AG04450 (cell line): ENCODE results near the gene NT5C. TPM values are rescaled to one million over a fixed set of nuclear protein-coding genes. Genes with fewer than 3 reads are reported as not detected.

Experiments
- CTCF ChIA-PET: fragments of 300-600, 350-600 bp; formaldehyde crosslinking; extraction: SDS; loops from one replicate; lab custom pipeline; 2022; ENCODE audit warnings: antibody characterized with exemption, inconsistent platforms; lab: Charles Lee
- POLR2A ChIA-PET: fragments of 350-600 bp; formaldehyde crosslinking; extraction: SDS; loops from one replicate; lab custom pipeline; 2021; ENCODE audit warnings: antibody characterized with exemption, inconsistent platforms; lab: Yijun Ruan, JAX
- DNase-seq: peaks from one replicate; pipeline ENCODE4 v3.0.0-alpha.2; 2011; ENCODE audit warnings: low read depth, low spot score
- H3K27ac ChIP-seq: one replicate; pipeline ENCODE4 v1.5.1; 2012; ENCODE audit warnings: low read depth, low read length, control low read depth
- H3K27me3 ChIP-seq: one replicate; pipeline ENCODE4 v1.6.0; 2012; ENCODE audit warnings: low read length; ENCODE audit not compliant: control insufficient read depth, insufficient read depth
- H3K4me3 ChIP-seq: 2 replicates; pipeline ENCODE4 v1.5.1; 2011; ENCODE audit warnings: mild to moderate bottlenecking, low read depth, low read length, control low read depth
- H3K9me3 ChIP-seq: 2 replicates; pipeline ENCODE4 v1.5.1; 2012; ENCODE audit warnings: low read length; ENCODE audit not compliant: control insufficient read depth, insufficient read depth
- CTCF ChIP-seq: IDR thresholded peaks from 2 replicates; pipeline ENCODE4 v1.5.1; 2011; ENCODE audit warnings: low read depth, low read length, control low read depth, inconsistent platforms
- polyA plus RNA-seq: library from polyadenylated mRNA; depleted of rRNA; stranded (reverse); fragments of >200 nt; gene quantifications from 2 replicates; pipeline ENCODE4 v1.2.3, GENCODE V29; 2011

The NT5C gene
- polyA plus RNA-seq, 1 experiment = 22.6 TPM

- H3K27me3 ChIP-seq = no peaks in the 10 kb centered on the region
- TF ChIP-seq CTCF = no peak
- CTCF ChIA-PET = interaction anchor here (1.6 to 2.6 kb wide), 3 partner anchors 10 to 19 kb away, joined by 6 to 10 read pairs (median 9); no protein-coding TSS in a partner anchor
- POLR2A ChIA-PET = interaction anchor here (0.6 to 1.2 kb wide), 2 partner anchors 15 to 17 kb away, joined by 3 to 4 read pairs; partner anchors contain the start of gene ARMC7
- no peak overlapping the region for H3K4me3 ChIP-seq
- no peak overlapping the region for H3K27ac ChIP-seq
- peaks cover 3% of the 10 kb centered on the region; the same call in 1 of the 2 replicates for H3K9me3 ChIP-seq
- DNase-seq = no peak
Measured at GRCh38 chr17:75094871-75095399, 36.6 kb downstream of the NT5C start.

DNA sequence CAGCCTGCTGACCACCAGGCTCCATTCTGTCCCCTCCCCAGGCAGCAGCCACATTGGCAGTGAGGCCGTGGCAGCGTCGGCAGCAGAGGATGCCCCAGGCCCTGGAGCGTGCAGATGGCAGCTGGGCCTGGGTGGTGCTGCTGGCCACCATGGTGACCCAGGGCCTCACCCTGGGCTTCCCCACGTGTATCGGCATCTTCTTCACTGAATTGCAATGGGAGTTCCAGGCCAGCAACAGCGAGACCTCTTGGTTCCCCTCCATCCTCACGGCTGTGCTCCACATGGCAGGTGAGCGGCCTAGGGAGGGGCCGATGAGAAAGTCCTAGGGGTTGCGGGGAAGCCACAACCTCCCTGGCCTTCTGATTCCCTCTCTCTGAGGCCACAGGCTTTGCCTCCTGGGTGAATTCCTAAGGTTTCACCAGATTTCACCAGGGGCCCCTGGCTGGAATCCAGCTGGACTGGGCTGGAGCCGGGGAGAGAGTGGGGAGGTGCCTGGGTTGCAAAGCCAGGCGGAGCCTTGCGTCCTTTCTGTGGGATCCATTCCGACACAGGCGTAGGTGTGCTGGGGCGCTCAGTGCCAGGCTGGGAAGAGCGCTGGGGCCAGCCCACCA lies 37.9 kb downstream of the NT5C start:
- no peak for TF ChIP-seq CTCF
- DNase-seq = no peak
- Histone ChIP-seq H3K27ac (no peak overlapping the region), H3K4me3 (no peak overlapping the region), H3K9me3 (peaks cover 3% of the 10 kb centered on the region; the same call in 1 of the 2 replicates), H3K27me3 (no peaks in the 10 kb centered on the region)
- CTCF ChIA-PET = interaction anchor here (1.6 kb wide), 2 partner anchors 11 to 20 kb away, joined by 6 to 9 read pairs; no protein-coding TSS in a partner anchor
- POLR2A ChIA-PET = no interaction called here

GRCh38 chr17:75091855-75092327 lies 39.7 kb downstream of the NT5C start:
- TF ChIP-seq CTCF = no peak
- no peak overlapping the region for H3K27ac ChIP-seq
- no peak for DNase-seq
- H3K4me3 ChIP-seq = no peak overlapping the region
- H3K9me3 ChIP-seq = peaks cover 3% of the 10 kb centered on the region; the same call in 1 of the 2 replicates
- ChIA-PET CTCF (interaction anchor here (1.4 to 1.6 kb wide), 2 partner anchors 22 to 32 kb away, joined by 5 to 7 read pairs; no protein-coding TSS in a partner anchor), POLR2A (no interaction called here)
- no peaks in the 10 kb centered on the region for H3K27me3 ChIP-seq

- ChIA-PET CTCF (interaction anchor here (0.6 to 1.6 kb wide), 2 partner anchors 23 to 37 kb away, joined by 3 to 5 read pairs; no protein-coding TSS in a partner anchor), POLR2A (interaction anchor here (0.6 kb wide), 1 partner anchor 139 kb away, joined by 5 read pairs; no protein-coding TSS in a partner anchor)
- Histone ChIP-seq H3K27ac (no peak overlapping the region), H3K27me3 (no peaks in the 10 kb centered on the region), H3K9me3 (peaks cover 3% of the 10 kb centered on the region; the same call in 1 of the 2 replicates), H3K4me3 (no peak overlapping the region)
- no peak for DNase-seq
- no peak for TF ChIP-seq CTCF
Measured at GRCh38 chr17:75090871-75091854, 40.4 kb downstream of the NT5C start.
